LNCaP clone FGC (cell line): ENCODE results near the gene ZCCHC17.

Source experiments
- DNase-seq: peaks from one replicate; pipeline ENCODE4 v3.0.0-alpha.2; 2011; ENCODE audit warnings: low read depth
- H3K4me3 ChIP-seq: 2 replicates; pipeline ENCODE4 v1.5.1; 2011; ENCODE audit warnings: mild to moderate bottlenecking, low read depth, low read length, control low read depth
- CTCF ChIP-seq: IDR thresholded peaks from 2 replicates; pipeline ENCODE4 v1.5.1; 2012; ENCODE audit warnings: mild to moderate bottlenecking; ENCODE audit not compliant: control insufficient read depth, insufficient read depth; ENCODE audit errors: extremely low read depth

ZCCHC17 gene

GRCh38 chr1:31326461-31326860 is 29.6 kb downstream of the ZCCHC17 start:
- no peak for TF ChIP-seq CTCF
- no peak for DNase-seq

GRCh38 chr1:31327381-31327780 is 30.5 kb downstream of the ZCCHC17 start:
- H3K4me3 ChIP-seq, result no peak overlapping the region
- DNase-seq, result no peak
- no peak for TF ChIP-seq CTCF

More at GRCh38 chr1:31326461-31326860, 29.6 kb downstream of the ZCCHC17 start:
- H3K4me3 ChIP-seq, result no peak overlapping the region

GRCh38 chr1:31335007-31335406 is 38.2 kb downstream of the ZCCHC17 start:
- no peak overlapping the region for H3K4me3 ChIP-seq
- peak; percentile 58 for DNase-seq
- peak; percentile 67 for TF ChIP-seq CTCF

- no peak for DNase-seq
- no peak overlapping the region for H3K4me3 ChIP-seq
- no peak for TF ChIP-seq CTCF
Observed at GRCh38 chr1:31336687-31337467, 40.0 kb downstream of the ZCCHC17 start.

GRCh38 chr1:31344503-31344902 is 47.7 kb downstream of the ZCCHC17 start:
- H3K4me3 ChIP-seq, result no peak overlapping the region
- DNase-seq, result no peak
- TF ChIP-seq CTCF, result no peak

- TF ChIP-seq CTCF, result no peak
- no peak overlapping the region for H3K4me3 ChIP-seq
- DNase-seq, result no peak
Observed at GRCh38 chr1:31345635-31346034, 48.8 kb downstream of the ZCCHC17 start.

- TF ChIP-seq CTCF, result no peak
- H3K4me3 ChIP-seq, result no peak overlapping the region
- DNase-seq, result no peak
Observed at GRCh38 chr1:31346785-31347184, 50.0 kb downstream of the ZCCHC17 start.
